Left lung (tissue), 10 donors: Measurements from ENCODE around the gene LAIR2. TPM values are rescaled to one million over a fixed set of nuclear protein-coding genes. Genes with fewer than 3 reads are reported as not detected.

ENCODE experiments used
- ATAC-seq: fragments of 200-7000 bp; cut with Tn5 transposase; one replicate; pipeline ENCODE4 v1.9.1; 2020; ENCODE audit warnings: moderate library complexity
- DNase-seq, 4 donors: peaks; one replicate each; pipeline ENCODE4 v3.0.0-alpha.2; 2013 to 2020
- H3K27ac ChIP-seq, 2 donors: fragments of 200-600 bp; sonication (generic) in 1 of 2; one replicate each; pipeline versions ENCODE4 v1.5.0 to v1.8.0; 2020 to 2021
- H3K27me3 ChIP-seq, 2 donors: fragments of 200-600 bp; sonication (generic) in 1 of 2; one replicate each; pipeline versions ENCODE4 v1.5.0 to v1.8.0; 2020 to 2021
- H3K36me3 ChIP-seq, 2 donors: fragments of 200-600 bp; sonication (generic) in 1 of 2; one replicate each; pipeline versions ENCODE4 v1.5.0 to v1.8.0; 2020 to 2021
- H3K4me1 ChIP-seq, 2 donors: fragments of 200-600 bp; one replicate each; pipeline ENCODE4 v1.8.0; 2021
- H3K4me3 ChIP-seq, 2 donors: fragments of 200-600 bp; sonication (generic) in 1 of 2; one replicate each; pipeline versions ENCODE4 v1.5.0 to v1.8.0; 2020 to 2021; ENCODE audit warnings: mild to moderate bottlenecking in 1 of 2
- H3K9me3 ChIP-seq, 2 donors: fragments of 200-600 bp; sonication (generic) in 1 of 2; one replicate each; pipeline versions ENCODE4 v1.5.0 to v1.8.0; 2020 to 2021
- CTCF ChIP-seq, 2 donors: fragments of 200-600 bp; sonication (generic) in 1 of 2; IDR thresholded peaks; one replicate each; pipeline versions ENCODE4 v1.5.0 to v1.8.0; 2021; ENCODE audit warnings: antibody characterized with exemption in 2 of 2
- intact Hi-C, 2 donors: fragments of 100-400 bp; cut with DNase I; formaldehyde crosslinking; loops; one replicate each; pipeline versions ENCODE4 v1.11.2 to v1.14.2; 2022
- polyA plus RNA-seq, 6 donors: library from polyadenylated mRNA; unstranded; fragments of 120-200 nt; gene quantifications; one replicate each; pipeline ENCODE4 v1.2.1, GENCODE V29; 2013; ENCODE audit not compliant: insufficient read length in 6 of 6
- total RNA-seq, 2 donors: library from RNA; stranded (reverse); fragmentation: NEBNext Ultra II Directional; extraction: Animal tissue kit (Norgen Biotek cat#: 25700); gene quantifications; one replicate each; pipeline ENCODE4 v1.2.1, GENCODE V29; 2021
- donor health status: DM: no; HTN: yes; CAD: no.
- donor health status: DM: no; HTN: no; CAD: no.

LAIR2 gene
- total and polyA plus RNA-seq, 8 donors = 1.0 to 3.1 (median 1.4) TPM; not detected in 5

GRCh38 chr19:54456423-54457373, 45.9 kb upstream of the LAIR2 start:
- H3K4me1 ChIP-seq = peaks cover 7 to 35% of the 10 kb centered on the region in 2 donors
- no peak overlapping the region for H3K27ac ChIP-seq
- no peaks in the 10 kb centered on the region for H3K27me3 ChIP-seq
- intact Hi-C loops = no loop called here
- no peak overlapping the region for H3K4me3 ChIP-seq
- peaks cover 0 to 100% of the 10 kb centered on the region in 2 donors for H3K36me3 ChIP-seq
- no peak for TF ChIP-seq CTCF (IDR thresholded peaks at IDR 0.05)
- H3K9me3 ChIP-seq = no peaks in the 10 kb centered on the region
- peak in 2 of 4 donors; percentile 19 to 77 for DNase-seq
- no peak for ATAC-seq

DNA sequence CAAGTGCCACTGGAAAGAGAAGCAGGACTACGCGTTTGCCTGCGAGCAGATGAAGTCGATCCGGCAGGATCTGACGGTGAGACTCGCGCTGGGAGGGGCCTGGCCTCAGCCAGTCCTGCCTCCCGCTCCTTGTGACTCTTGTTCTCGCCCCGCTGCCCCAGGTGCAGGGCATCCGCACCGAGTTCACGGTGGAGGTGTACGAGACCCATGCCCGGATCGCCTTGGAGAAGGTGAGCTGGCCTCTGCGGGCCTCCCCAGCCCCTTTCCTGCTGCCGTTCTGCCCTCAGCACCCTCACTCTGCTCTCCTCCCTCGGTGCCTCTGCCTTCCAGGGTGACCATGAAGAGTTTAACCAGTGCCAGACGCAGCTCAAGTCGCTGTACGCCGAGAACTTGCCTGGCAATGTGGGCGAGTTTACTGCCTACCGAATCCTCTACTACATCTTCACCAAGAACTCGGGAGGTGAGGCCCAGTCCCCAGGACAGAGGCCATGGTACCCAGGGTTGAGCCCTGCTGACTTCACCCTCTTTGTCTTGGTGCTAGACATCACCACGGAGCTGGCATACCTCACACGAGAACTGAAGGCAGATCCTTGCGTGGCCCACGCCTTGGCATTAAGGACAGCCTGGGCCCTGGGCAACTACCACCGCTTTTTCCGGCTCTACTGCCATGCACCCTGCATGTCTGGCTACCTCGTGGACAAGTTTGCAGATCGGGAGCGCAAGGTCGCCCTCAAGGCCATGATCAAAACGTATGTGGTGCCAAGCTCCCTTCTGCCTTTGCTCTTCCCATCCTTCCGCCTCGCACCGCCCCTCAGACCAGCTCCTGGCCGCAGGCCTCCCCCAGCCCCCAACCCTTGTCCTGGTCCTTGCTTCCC, 44.6 kb upstream of the LAIR2 start:
- DNase-seq = peak in 2 of 4 donors; percentile 25 to 66
- H3K36me3 ChIP-seq = peaks cover 0 to 95% of the 10 kb centered on the region in 2 donors
- peaks cover 17 to 35% of the 10 kb centered on the region in 2 donors for H3K4me1 ChIP-seq
- intact Hi-C loops = no loop called here
- ATAC-seq = no peak
- no peak for TF ChIP-seq CTCF (IDR thresholded peaks at IDR 0.05)
- H3K27ac ChIP-seq = no peak overlapping the region
- no peak overlapping the region for H3K4me3 ChIP-seq
- no peaks in the 10 kb centered on the region for H3K9me3 ChIP-seq
- no peaks in the 10 kb centered on the region for H3K27me3 ChIP-seq

- no peaks in the 10 kb centered on the region for H3K9me3 ChIP-seq
- peaks cover 17 to 34% of the 10 kb centered on the region in 2 donors for H3K4me1 ChIP-seq
- no peak overlapping the region for H3K4me3 ChIP-seq
- DNase-seq (peak in 1 of 4 donors; percentile 76), ATAC-seq (no peak)
- no peaks in the 10 kb centered on the region for H3K27me3 ChIP-seq
- TF ChIP-seq CTCF (IDR thresholded peaks at IDR 0.05) = no peak
- no peak overlapping the region for H3K27ac ChIP-seq
- intact Hi-C loops = no loop called here
- H3K36me3 ChIP-seq = peaks cover 0 to 87% of the 10 kb centered on the region in 2 donors
These were observed 43.9 kb upstream of the LAIR2 start for GRCh38 chr19:54458648-54459281.

DNA sequence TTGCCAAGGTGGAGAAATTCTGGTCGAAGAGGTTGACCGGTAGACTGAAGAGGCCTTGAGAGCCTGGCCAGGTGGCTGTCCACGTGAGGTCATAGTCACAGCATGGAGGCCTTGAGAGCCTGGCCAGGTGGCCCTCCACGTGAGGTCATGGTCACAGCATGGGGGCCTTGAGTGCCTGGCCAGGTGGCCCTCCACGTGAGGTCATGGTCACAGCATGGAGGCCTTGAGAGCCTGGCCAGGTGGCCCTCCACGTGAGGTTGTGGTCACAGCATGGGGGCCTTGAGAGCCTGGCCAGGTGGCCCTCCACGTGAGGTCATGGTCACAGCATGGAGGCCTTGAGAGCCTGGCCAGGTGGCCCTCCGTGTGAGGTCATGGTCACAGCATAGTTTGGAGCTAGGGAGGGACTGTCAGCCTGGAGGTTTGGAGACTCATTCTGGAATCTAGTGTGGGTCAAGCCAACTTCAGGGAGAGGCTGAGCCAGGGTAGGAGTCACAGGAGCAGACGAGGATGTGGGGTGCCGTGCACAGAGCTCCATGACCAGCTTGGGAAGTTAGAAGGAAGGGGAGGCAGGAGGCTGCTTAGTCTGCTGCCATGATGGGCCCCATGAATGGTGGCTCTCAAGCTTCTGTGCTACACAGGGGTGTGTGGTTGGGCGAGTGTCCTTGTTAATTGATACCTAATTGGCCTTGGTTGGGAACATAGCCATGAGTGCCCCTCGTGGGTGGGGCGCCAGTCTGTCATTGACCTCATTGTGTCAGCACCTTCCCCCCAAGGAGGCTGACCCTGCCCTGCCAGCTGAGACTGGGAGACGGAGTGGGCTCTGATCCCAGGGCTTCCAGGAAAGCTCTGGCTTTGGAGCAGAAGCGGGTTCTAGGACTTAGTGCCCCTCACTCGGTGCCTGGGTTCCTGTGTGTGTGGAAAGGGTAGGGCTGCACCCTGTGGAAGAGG, 43.1 kb upstream of the LAIR2 start:
- intact Hi-C loops = no loop called here
- TF ChIP-seq CTCF (IDR thresholded peaks at IDR 0.05) = no peak
- DNase-seq (no peak), ATAC-seq (no peak)
- peaks cover 0 to 79% of the 10 kb centered on the region in 2 donors for H3K36me3 ChIP-seq
- H3K4me3 ChIP-seq = no peak overlapping the region
- no peaks in the 10 kb centered on the region for H3K9me3 ChIP-seq
- H3K4me1 ChIP-seq = peaks cover 17 to 34% of the 10 kb centered on the region in 2 donors
- no peaks in the 10 kb centered on the region for H3K27me3 ChIP-seq
- no peak overlapping the region for H3K27ac ChIP-seq
